Measurements from ENCODE around the gene CAMK1D.
"Not testable (repeated sequence)": the region's sequence is repeated elsewhere in the genome, so short reads cannot be mapped to it uniquely, and the experiment has no call there.

The CAMK1D gene

DNA sequence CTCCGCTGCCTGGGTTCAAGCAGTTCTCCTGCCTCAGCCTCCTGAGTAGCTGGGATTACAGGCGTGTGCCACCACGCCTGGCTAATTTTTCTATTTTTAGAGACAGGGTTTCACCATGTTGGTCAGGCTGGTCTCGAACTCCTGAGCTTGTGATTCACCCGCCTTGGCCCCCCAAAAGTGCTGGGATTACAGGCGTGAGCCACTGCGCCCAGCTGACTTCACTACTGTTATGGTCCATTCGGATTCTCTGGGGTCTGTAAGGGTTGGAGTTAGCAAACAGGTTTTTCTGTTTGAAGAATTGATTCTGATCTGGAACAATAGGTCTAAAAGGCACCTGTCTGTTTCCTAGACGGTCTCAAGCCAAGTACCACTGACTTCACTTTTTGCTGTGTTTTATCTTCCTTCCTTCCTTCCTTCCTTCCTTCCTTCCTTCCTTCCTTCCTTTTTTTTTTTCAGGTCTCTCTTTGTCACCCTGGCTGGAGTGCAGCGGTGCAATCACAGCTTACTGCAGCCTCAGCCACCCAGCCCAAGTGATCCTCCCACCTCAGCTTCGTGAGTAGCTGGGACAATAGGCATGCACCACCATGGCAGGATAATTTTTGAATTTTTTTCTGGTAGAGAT is 192.2 kb downstream of the CAMK1D start:
- no peak overlapping the region for H3K4me3 ChIP-seq (ENCODE audit: low read depth, low read length)
- TF ChIP-seq, protein P1, sequence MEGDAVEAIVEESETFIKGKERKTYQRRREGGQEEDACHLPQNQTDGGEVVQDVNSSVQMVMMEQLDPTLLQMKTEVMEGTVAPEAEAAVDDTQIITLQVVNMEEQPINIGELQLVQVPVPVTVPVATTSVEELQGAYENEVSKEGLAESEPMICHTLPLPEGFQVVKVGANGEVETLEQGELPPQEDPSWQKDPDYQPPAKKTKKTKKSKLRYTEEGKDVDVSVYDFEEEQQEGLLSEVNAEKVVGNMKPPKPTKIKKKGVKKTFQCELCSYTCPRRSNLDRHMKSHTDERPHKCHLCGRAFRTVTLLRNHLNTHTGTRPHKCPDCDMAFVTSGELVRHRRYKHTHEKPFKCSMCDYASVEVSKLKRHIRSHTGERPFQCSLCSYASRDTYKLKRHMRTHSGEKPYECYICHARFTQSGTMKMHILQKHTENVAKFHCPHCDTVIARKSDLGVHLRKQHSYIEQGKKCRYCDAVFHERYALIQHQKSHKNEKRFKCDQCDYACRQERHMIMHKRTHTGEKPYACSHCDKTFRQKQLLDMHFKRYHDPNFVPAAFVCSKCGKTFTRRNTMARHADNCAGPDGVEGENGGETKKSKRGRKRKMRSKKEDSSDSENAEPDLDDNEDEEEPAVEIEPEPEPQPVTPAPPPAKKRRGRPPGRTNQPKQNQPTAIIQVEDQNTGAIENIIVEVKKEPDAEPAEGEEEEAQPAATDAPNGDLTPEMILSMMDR (IDR thresholded peaks at IDR 0.05; ENCODE audit: low read depth, low read length), result no peak
- in situ Hi-C loops (cut with HindIII; ENCODE audit: low sequenced_read_pairs), result no loop called here
- DNase-seq (ENCODE audit: low read depth, low spot score), result no peak

DNA sequence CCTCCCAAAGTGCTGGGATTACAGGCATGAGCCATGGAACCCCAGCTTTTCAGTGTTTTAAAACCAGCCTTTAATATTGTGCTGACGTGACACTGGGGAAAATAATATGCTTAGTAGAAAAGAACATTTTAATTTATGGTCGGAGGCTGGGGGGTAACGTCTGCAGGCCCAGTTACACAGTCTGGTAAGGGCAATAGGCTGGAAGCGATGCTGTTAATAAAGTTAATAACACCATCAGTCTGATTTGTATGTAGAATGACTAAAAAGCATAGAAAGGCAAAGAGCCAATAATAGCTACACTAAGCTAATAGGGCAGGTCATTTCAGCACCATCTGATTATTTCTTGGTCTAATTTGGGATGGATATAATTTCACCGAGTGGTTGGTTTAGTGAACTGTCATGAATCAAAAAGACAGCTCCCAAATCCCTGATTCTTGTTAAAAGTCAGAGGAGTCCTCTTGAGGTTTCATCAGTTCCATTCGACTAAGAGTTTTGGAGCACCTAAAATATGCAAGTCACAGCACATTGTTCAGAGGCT is 192.9 kb downstream of the CAMK1D start:
- in situ Hi-C loops (cut with HindIII; ENCODE audit: low sequenced_read_pairs), result no loop called here
- TF ChIP-seq, protein P1 (IDR thresholded peaks at IDR 0.05; ENCODE audit: low read depth, low read length), result no peak
- no peak overlapping the region for H3K4me3 ChIP-seq (ENCODE audit: low read depth, low read length)
- no peak for DNase-seq (ENCODE audit: low read depth, low spot score)

DNA sequence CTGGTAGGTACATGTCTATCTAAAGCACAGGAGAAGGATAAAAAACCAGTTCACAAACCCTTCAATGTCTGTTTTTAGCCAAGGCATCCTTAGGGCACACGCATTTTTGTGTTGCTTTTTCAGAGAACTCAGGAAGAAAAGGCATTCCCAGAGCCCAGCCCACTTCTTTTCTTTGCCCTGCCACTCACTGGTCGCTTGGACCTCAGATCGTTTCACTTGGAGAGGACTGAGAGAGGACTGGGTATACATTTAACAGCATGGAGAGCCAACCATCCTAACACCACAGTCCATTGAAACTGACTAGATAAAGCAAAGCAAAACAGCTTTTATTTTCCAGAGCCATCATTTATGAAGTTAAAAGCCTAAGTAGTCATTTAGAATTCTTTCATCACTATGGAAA is 194.2 kb downstream of the CAMK1D start:
- in situ Hi-C loops (cut with HindIII; ENCODE audit: low sequenced_read_pairs), result no loop called here
- TF ChIP-seq, protein P1 (IDR thresholded peaks at IDR 0.05; ENCODE audit: low read depth, low read length), result no peak
- DNase-seq (ENCODE audit: low read depth, low spot score), result no peak
- no peak overlapping the region for H3K4me3 ChIP-seq (ENCODE audit: low read depth, low read length)

DNA sequence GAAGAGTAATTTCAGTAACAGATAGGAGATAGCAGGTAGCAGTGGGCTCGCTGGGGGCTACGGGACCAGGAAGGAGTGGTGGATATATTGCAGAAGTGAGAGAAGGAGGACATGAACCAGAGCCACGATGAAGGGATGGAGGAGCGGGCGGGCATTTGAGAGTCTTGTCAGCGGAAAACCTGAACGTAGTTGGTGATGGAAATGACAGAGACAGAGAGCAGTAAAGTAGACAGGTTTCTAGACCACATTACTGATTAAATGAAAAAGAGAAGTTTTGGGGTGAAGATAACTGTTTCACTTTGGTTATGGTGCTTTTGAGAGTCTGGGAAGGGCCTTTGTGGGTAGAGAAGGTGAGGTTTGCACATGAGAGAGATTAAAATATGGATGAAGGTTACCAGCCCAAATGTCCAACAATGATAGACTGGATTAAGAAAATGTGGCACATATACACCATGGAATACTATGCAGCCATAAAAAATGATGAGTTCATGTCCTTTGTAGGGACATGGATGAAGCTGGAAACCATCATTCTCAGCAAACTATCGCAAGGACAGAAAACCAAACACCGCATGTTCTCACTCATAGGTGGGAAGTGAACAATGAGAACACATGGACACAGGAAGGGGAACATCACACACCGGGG is 196.9 kb downstream of the CAMK1D start:
- in situ Hi-C loops (cut with HindIII; ENCODE audit: low sequenced_read_pairs); H3K4me3 ChIP-seq (ENCODE audit: low read depth, low read length); DNase-seq (ENCODE audit: low read depth, low spot score): not testable (repeated sequence)

DNA sequence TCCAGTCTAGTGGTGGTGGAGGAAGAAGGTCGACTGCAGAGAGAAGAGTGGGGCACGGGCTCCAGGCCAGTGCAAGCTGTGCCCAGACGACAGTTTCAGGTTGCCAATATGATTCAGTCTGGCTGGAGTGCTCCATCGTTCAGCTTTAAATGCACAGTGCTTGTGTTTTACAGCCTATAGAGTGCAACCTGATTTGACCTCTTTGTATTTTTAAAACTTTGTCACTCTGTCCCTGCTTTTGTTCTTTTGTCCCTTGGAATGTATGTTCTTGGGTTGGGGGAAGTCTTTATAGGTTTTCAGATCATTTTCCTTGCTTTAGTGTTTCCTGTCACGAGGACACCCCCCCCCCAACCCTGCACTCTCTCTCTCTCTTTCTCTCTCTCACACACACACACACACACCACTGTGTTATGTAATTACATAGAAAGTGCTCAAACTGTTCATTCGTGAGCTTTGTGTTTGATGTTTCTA is 198.0 kb downstream of the CAMK1D start:
- no peak overlapping the region for H3K4me3 ChIP-seq (ENCODE audit: low read depth, low read length)
- TF ChIP-seq, protein P1 (IDR thresholded peaks at IDR 0.05; ENCODE audit: low read depth, low read length), result no peak
- in situ Hi-C loops (cut with HindIII; ENCODE audit: low sequenced_read_pairs), result no loop called here

DNA sequence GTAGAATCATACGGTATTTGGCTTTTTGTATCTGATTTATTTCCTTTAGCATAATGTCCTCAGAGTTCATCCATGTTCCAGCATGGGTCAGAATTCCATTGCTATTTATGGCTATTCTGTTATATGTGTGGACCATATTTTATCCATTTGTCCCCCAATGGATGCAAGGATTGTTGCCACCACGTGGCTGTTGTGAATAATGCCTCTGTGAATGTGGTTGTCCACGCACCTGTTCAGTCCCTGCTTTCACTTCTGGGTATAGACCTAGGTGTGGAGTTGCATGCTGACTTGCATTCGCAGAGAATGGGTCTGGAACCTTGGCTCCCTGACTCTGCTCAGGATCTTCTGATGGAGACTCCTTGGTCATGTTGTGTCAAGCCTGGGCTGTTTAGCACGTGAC is 199.9 kb downstream of the CAMK1D start:
- H3K4me3 ChIP-seq (ENCODE audit: low read depth, low read length), result no peak overlapping the region
- no peak for DNase-seq (ENCODE audit: low read depth, low spot score)
- TF ChIP-seq, protein P1 (IDR thresholded peaks at IDR 0.05; ENCODE audit: low read depth, low read length), result no peak
- in situ Hi-C loops (cut with HindIII; ENCODE audit: low sequenced_read_pairs), result no loop called here

More for the DNA sequence above, 198.0 kb downstream of the CAMK1D start:
- DNase-seq (ENCODE audit: low read depth, low spot score), result no peak

DNA sequence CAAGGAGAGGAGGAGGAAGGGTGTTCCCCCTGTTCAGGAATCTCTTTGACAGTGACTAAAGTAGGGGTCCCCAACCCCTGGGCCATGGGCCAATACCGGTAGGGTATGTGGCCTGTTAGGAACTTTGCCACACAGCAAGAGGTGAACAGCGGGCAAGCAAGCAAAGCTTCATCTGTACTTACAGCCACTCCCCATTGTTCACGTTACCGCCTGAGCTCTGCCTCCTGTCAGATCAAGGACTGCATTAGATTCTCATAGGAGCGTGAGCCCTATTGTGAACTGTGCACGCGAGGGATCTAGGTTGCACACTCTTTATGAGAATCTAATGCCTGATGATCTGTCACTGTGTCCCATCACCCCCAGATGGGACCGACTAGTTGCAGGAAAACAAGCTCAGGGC is 201.6 kb downstream of the CAMK1D start:
- in situ Hi-C loops (cut with HindIII; ENCODE audit: low sequenced_read_pairs), result no loop called here
- DNase-seq (ENCODE audit: low read depth, low spot score), result no peak
- TF ChIP-seq, protein P1 (IDR thresholded peaks at IDR 0.05; ENCODE audit: low read depth, low read length), result no peak
- H3K4me3 ChIP-seq (ENCODE audit: low read depth, low read length), result no peak overlapping the region

Data from astrocyte of the spinal cord (primary cell).